ENCODE results near the gene TP53RK. TPM values are rescaled to one million over a fixed set of nuclear protein-coding genes. Genes with fewer than 3 reads are reported as not detected.

TP53RK gene
- total RNA-seq, 1 donor from 2014 or later: 19.6 TPM

DNA sequence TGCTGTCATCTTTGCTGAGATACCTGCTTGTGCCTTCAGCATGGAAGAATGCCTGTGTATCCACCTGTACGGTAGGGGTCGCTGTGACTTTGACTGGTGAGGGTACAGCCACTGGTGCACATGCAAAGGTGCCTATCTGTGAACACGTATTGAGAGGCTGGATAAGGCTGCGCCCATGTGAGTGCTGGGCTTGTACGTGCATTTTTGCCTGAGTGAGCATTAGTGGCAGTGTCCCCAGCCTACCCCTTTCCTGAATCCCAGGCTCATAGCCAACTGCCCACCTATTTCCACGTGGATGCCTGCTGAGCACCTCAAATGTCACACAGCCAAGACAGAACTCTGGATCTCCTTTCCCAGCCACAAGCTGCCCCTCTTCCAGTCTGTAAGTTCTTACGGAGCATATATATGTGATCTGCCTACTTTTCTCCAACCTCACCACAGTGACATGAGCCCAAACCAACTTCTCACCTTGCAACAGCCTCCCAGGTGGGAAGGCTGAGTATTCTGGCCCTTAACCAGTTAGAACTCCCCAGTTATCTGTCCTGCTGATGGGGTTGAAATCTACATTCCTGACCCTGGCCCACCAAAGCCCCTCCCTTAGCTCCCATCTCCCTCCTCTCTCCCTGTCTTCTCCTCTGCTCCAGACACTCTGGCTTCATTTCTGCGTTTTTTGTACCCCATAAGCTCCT lies 19.1 kb upstream of the TP53RK start:
- no peak for DNase-seq (ENCODE audit: low read depth, low spot score)

DNA sequence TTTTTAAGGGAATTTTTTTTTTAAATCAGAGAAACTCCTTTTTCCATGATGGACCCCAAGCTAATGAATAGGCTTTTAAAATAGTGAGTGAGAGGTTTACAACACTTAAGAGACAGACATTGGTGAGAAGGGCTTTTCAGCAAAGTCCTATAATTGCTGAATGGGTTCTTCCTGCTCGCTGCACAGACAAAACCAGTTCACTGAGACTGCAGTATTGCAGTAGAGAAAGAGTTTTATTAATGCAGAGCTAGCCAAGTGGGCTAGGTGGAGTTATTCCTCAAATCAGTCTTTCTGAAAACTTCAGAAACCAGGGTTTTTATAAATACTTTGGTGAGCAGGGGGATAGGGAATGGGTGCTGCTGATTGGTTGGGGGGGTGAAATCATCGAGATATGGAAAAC lies 17.0 kb upstream of the TP53RK start:
- DNase-seq (ENCODE audit: low read depth, low spot score): no peak

- DNase-seq (ENCODE audit: low read depth, low spot score): no peak
These were observed 16.1 kb upstream of the TP53RK start for GRCh38 chr20:46705378-46705729.

DNA sequence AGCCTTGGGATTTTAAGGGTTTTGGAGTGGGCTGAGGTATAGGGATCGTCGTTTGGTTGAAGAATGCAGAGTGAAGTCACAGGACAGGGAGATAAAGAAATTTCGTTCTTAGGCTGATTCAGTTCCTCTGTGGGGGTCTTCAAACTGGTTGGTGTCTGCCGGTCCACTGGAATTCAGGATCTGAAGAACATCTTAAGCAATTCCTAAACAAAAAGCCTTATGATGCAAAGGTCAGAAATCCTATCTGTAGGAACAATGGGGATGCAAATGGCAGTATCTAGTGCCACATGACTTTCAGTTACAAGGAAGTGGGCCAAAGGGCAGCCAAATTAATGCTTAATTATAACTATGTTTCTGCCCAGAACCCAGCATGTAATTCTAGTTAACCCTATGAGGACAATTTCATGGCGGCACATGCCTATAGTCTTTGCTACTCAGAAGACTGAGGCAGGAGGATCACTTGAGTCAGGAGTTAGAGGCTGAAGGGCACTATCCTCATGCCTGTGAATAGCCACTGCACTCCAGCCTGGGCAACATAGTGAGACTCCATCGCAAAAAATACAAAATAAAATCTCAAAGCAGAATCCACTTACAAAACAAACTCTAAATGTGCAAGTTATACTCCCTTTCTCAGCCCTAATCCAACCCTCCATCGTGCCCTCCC lies 15.6 kb upstream of the TP53RK start:
- no peak for DNase-seq (ENCODE audit: low read depth, low spot score)

- DNase-seq (ENCODE audit: low read depth, low spot score): no peak
These were observed 14.2 kb upstream of the TP53RK start for GRCh38 chr20:46703435-46703834.

GRCh38 chr20:46702447-46703203 lies 13.4 kb upstream of the TP53RK start:
- no peak for DNase-seq (ENCODE audit: low read depth, low spot score)

DNA sequence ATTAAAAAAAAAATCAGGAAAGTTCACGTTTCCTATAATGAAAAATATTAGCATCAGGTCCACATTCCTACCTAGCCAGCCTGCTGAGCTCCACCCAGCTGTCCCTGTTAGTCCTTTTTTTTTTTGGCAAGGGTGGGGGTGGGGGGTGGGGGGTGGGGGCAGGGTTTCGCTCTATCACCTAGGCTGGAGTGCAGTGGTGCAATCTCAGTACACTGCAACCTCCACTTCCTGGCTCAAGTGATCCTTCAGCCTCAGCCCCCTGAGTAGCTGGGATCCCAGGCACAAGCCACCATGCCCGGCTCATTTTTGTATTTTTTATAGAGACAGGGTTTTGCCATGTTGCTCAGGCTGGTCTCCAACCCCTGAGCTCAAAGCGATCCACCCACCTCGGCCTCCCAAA lies 12.7 kb upstream of the TP53RK start:
- no peak for DNase-seq (ENCODE audit: low read depth, low spot score)

DNA sequence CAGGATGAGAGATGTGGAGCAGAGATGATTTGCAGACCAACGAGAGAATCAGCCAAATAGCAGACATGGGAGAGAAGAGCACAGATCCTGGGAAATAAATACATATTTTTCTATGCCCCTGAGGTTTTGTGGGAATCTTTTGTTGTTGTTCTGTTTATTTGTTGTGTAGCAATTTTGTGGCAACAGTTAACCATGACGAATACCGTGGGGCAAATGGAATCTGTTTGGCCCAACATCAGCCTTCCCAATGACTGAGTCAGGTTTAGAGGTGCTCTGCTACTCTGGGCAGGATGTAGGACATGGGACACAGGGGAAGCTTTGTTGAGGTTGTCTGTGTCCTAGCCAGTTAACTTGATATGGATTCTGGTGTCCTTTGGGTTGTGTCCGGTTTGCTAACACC lies 12.3 kb upstream of the TP53RK start:
- no peak for DNase-seq (ENCODE audit: low read depth, low spot score)

DNA sequence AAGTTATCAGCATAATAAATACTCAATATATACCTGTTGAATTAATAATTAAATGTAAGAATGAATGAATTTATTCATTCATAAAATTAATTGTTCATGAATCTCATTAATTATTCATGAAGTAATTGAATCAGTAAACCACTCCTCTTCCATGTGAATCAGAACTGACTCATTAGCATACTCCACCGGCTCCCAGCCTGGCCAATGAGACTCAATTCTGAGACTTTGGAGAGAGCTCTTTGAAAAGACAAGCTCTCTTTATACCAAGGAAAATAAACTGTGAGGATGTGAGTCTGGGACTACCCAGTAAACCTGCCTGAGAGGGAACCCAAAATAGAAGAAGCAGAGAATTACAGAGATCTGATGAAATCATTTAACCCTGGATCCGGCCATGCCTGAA lies 11.8 kb upstream of the TP53RK start:
- DNase-seq (ENCODE audit: low read depth, low spot score): no peak

- no peak for DNase-seq (ENCODE audit: low read depth, low spot score)
These were observed 11.2 kb upstream of the TP53RK start for GRCh38 chr20:46700481-46700880.

- no peak for DNase-seq (ENCODE audit: low read depth, low spot score)
These were observed 10.6 kb upstream of the TP53RK start for GRCh38 chr20:46699651-46700359.

DNA sequence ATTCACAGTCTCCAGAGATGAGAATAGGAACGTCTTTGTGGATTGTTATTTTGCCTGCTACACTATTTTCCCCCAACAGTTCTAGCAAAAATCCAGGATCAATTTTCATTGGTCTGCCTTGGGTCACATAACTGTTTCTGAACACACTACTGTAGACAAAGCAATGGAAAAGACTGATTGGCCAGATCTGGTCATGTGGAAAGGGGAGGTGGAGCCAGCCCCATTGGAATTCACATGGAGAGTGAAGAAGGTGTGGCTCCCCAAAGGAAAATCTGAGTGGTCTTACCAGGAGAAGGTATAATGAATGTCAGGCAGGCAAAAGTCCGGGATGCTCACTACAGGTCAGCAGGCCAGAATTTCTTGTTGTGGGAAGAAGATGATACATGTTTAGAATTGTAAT lies 9.5 kb upstream of the TP53RK start:
- DNase-seq (ENCODE audit: low read depth, low spot score): no peak

DNA sequence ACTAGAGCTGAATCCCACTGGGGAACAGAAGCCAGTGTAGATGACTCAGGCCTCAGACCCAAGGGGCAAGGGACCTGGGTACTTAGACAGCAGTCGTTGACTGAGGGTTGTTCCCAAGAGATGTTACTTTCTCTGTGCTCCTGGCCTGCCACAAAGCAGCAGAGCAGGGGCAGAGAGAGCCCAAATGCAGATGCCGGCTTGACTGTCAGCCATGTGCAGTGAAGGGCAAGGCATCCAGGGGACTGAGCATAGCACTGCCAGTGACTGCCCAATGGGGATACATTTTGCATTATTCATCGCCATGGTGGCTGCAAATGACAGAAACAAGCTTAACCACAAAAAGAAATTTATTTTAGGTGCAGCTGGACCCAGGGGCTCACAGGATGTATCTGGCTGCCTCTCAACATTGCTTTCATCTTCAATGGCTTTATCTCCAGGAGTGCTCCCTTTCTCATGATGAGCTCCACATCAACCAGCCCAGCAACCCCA lies 7.6 kb upstream of the TP53RK start:
- DNase-seq (ENCODE audit: low read depth, low spot score): no peak

DNA sequence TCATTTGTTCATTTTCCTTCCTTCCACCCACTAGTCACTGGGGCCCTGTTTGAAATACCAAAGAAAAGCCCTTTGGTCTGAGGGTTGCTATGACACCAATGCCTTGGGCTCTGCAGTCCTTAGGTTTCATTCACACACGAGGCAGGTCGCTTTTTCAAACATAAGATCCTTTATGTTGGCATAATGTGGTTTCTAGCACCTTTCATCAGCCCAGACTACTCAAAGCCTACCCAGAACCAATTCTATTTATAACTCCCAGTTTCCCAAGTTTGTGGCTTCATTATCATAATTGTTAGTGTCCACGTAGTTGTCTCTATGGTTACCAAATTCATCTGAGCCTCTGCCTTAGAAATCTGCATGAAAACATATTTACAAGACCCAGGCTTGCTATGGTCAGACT lies 6.6 kb upstream of the TP53RK start:
- DNase-seq (ENCODE audit: low read depth, low spot score): no peak

- no peak for DNase-seq (ENCODE audit: low read depth, low spot score)
These were observed 5.2 kb upstream of the TP53RK start for GRCh38 chr20:46694484-46694883.

GRCh38 chr20:46691196-46691595 lies 2.0 kb upstream of the TP53RK start:
- no peak for DNase-seq (ENCODE audit: low read depth, low spot score)

- no peak for DNase-seq (ENCODE audit: low read depth, low spot score)
These were observed 1.2 kb upstream of the TP53RK start for GRCh38 chr20:46690219-46691106.

GRCh38 chr20:46689754-46690085 lies 476 bp upstream of the TP53RK start:
- DNase-seq (ENCODE audit: low read depth, low spot score): no peak

- DNase-seq (ENCODE audit: low read depth, low spot score): no peak
These were observed 828 bp downstream of the TP53RK start for GRCh38 chr20:46688151-46689081.
